ENCODE measurements around the gene LENG8.
"Not testable (repeated sequence)": the region's sequence is repeated elsewhere in the genome, so short reads cannot be mapped to it uniquely, and the experiment has no call there.

The LENG8 gene

DNA sequence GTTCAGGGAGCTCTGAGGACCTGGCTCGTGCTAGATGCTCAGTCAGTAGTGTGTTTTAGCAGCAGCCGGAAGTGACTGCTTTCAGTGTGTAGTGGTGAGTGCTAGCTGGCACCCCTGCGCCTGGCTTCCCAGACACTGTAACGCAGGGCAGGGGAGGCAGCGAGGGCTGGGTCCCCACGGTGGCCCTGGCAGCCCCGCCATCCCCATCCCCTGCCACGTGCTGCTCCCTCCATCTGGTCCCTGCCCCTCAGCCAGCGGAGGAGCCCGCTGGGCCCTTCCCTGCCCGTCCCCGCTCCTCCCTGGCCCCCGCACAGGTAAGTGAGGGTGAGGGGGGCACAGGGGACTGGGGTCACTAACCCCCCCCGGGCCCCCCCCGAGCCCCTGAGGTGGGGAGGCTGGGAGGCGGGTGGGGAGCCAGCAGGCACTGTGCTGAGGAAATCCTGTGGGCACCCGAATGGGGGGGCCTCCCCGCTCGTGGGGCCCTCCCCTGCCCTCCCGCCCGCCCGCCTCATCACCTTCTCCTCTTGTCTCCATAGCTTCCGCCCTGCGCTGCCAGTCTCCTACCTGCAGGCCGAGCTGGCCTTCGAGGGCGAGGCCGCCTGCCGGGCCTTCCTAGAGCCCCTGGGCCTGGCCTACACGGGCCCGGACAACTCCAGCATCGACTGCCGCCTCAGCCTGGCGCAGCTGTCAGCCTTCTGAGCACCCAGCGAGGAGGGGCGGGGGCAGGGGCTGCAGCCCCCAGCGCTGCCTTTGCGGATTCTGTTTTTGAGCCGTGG, 11.4 kb downstream of the LENG8 start:
- DNase-seq (ENCODE audit: low read depth in 1 of 2, low spot score in 1 of 2), result no peak

DNA sequence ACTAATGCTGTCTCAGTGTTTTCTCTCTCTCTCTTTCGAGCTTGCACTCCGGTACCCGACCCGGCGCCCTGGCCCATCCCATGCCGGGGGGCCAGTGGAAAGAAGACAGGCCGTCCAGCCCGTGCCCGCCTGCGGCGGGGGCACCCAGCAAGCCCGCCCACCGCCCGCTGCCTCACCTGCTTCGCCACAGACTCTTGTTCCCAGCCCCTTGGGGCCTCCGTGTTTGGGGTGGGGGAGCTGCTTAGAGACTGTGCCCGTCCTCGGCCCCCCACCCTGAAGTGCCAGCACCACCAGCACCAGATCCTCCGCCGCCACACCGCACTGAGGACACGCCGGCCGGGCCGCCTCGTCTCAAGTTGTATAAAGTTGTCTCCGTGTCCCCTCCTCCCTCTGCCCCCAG, 12.2 kb downstream of the LENG8 start:
- no peak for DNase-seq (ENCODE audit: low read depth in 1 of 2, low spot score in 1 of 2)

DNA sequence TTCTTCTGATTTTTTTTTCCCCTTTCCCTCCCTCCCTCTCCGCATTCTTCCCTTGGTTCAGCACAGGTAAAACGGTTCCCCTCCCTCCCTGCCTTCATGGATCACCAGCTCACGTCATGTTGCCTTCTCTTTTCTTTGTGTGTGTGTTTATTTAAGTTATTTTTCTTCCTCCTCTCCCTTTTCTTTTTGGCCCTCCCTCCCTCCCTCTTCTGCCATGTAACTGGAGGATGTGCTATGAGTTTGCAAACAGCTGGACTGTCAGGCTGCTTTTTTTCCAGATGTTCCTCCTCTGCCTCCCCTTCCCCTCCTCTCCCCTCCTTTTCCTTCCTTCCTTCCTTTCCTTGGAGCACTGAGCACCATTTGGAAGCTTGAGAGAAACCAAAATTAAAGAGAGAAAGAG, 12.6 kb downstream of the LENG8 start:
- no peak for DNase-seq (ENCODE audit: low read depth in 1 of 2, low spot score in 1 of 2)

DNA sequence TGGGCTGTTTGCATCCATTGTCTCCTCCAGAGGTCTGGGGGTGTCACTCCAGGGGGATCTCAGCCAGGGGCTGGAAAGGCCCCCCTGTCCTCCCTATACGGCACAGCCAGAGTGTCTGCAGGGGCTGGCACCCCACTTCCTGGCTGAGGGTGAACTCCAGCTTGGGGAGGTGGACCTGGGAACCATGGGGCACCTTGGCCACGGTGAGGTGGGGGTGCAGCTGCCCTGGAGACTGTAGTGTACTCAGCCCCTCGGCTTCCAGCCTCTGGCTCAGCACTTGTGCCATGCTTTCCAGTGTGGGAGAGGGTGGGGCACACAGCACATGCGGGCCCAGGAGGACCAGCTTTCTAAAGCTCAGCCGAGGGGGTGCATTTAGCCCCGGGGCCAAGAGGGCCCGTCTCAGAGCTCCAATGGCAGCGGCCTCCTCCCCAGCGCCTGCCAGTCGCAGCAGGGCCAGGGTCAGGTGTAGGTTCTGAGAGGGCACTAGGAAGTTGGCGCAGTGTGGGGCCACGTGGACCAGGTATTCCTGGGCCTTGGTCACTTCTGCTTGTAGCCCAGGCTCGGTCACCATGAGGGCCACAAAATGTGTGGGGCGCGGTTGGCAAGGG, 13.2 kb downstream of the LENG8 start:
- no peak for DNase-seq (ENCODE audit: low read depth in 1 of 2, low spot score in 1 of 2)

DNA sequence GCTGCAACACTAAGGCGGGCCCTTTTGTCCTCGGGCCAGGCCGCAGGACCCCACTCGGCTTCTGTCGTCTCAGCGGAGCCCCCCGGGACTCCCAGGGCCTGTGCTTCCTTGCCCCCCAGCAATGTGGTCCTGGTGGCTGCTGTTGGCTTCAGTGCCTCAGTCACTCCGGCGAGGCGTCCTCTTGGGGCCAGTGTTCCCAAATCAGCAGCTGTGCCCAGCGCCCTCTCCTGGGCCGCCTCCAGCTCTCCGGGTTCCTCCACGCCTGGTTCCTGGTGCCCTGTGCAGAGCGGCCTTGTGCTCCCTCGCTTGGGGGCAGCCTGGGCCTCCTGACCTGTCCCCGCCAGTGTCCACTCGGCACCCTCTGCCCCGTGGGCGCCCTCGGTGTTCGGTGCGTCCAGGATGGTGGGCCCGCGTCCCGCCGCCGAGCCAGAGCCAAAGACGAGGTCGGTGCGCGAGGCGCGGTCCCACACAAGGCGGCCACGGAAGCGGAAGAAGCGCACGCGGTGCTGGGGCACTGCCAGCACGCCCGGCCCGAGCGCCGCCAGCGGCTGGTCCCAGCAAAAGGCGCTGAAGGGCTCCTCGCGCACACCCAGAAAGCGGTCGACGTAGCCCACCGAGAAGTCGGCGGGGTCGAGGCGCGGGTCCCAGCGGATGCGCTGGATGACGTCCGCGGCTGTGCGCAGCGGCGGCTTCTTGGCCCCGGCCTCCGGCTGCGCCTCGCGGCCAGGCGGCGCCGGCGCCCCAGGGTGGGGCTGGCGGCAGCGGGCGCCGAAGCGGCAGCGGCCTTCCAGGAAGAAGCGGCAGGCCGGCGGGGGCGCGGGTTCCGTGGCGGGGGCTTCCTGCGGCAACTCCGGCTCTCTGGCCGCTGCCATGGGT, 13.9 kb downstream of the LENG8 start:
- DNase-seq (ENCODE audit: low read depth in 1 of 2, low spot score in 1 of 2), result peak; percentile 39 to 49

DNA sequence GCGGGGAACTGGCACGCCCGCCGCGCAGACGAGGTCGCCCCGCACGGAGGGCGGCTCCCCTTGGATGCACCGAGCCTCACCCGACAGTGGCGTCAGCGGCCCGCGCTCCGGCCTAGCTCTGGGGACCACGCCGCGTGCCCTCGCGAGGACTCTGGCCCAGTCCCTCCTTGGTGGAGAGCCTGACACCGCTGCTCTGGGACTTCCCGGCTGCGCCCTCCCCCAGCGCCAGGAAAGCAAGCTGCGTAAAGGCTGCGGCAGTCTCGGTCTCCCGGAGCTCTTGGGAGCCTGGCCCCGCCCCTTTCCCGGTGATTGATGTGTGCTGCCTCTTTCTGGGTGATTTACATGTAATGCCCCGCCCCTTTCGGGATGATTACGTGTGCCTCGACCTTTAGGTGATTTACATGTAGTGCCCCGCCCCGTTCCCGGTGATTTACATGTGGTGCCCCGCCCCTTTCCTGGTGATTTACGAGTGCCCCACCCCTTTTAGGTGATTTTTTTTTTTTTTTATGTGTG, 14.6 kb downstream of the LENG8 start, which contains the start of gene LENG9:
LENG9 (minus strand) TSS at position 248 of the 513 bp plus-strand sequence. CDS start 252 bp downstream, outside the sequence.
- DNase-seq (ENCODE audit: low read depth in 1 of 2, low spot score in 1 of 2), result peak; percentile 75 to 84

DNA sequence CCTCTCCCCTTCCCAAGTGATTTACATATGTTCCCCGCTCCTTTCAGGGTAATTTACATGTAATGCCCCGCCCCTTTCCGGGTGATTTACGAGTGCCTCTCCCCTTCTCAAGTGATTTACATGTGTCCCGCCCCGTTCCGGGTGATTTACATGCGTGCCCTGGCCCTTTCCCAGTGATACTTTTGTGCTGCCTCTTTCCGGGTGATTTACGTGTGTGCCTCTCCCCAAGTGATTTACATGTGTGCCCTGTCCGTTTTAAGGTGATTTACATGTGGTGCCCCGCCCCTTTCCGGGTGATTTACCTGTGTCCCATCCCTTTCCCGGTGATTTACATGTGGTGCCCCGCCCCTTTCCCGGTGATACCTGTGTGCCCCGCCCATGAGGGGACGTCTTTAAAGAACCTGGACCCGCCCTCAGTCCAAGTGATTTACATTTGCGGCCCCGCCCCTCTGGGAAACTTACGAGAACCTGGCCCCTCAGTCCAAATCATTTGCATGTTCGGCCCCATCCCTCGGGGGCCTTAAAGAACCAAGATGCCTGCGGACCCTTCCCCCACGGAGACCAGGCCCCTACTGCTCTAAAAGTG, 15.1 kb downstream of the LENG8 start:
- DNase-seq (ENCODE audit: low read depth in 1 of 2, low spot score in 1 of 2), result peak; percentile 41 to 66

DNA sequence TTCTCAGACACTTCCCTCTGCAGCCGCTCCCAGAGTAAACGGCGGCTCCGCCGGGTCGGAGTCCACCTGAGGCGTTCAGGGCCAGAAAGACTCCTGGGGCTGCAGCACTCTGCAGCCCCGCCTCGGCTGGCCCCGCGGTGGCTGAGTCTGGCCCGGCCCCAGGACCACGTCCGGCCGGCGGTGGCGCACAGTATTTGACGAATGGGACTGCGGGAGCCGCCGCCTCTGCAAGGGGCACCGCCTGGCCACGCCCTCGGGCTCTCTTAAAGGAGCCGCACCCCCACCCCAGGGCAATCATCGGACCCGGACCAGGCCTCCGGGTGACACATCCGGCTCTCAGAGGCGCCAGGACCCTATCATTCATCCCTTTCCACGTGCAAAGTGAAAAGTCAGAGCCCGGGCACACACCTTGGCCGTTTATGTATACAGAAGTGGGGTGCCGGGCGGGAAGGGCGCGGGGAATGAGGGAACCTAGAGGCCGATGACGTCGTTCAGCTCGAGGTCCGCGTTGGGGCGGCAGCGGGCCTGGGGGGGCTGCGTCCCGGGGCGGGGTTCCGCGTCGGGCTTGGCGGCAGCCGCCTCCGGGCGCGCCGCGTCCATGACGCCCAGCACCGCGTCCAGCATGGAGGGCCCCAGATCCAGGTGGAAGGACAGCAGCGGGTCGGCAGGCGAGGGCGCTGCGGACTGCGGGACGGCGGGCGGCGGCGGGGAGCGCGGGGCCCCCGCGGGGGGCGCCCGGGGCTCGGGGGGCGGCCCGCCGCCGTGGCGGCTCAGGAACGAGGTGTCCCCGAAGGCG, 15.8 kb downstream of the LENG8 start:
- peak; percentile 22 to 51 for DNase-seq (ENCODE audit: low read depth in 1 of 2, low spot score in 1 of 2)

DNA sequence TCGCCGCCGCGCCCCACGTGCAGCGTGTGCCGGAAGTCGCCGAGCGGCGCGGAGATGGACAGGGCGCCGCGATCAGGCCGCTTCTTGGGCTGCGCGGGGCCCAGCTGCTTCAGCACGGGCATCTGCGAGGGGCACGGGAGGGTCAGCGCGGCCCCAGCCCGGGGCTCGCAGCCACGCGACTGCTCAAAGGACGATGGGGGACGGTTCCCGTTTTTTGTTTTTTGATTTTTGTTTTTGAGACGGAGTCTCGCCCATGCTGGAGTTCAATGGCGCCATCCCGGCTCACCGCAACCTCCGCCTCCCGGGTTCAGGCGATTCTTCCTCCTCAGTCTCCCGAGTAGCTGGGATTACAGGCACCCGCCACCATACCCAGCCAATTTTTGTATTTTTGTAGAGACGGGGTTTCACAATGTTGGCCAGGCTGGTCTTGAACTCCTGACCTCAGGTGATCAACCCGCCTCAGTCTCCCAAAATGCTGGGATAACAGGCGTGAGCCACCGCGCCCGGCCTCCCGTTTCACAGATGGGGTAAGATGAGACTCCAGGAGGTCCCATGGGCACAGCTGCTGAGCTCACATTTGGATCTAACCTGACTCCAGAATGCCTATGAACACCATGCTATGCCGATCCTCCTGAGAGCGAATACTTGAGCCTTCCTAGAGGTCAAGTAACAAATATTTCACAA, 16.6 kb downstream of the LENG8 start:
- no peak for DNase-seq (ENCODE audit: low read depth in 1 of 2, low spot score in 1 of 2)

DNA sequence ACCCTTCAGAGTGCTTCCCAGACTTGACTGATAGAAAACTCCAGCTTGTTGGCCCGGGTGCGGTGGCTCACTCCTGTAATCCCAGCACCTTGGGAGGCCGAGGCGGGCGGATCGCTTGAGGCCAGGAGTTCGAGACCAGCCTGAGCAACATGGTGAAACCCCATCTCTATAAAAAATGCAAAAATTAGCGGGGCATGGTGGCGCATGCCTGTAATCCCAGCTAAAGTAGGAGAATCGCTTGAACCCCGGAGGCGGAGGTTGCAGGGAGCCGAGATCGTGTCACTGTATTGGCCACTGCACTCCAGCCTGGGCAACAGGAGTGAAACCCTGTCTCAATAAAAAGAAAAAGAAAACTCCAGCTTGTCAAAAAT, 17.1 kb downstream of the LENG8 start:
- DNase-seq (ENCODE audit: low read depth in 1 of 2, low spot score in 1 of 2), result not testable (repeated sequence)

DNA sequence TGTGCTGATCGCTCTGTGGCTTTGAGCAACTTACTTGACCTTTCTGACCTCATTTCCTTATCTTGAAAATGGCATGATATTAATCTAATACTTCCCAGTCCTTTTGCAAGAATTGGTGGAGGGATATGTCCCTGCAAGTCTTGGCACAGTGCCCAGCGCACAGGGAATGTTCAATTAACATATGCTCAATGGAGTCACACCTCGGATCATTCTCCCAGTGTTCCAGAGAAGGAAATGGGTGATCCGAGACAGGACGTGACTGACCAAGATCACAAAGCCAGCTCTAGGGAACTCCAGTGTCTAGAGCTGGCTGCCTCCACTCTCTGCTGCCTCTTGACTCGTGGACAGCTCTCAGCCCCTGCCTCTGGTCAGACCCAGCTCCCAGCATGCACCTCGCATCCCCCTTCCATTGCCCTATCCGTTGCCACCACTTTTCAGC, 20.5 kb downstream of the LENG8 start:
- no peak for DNase-seq (ENCODE audit: low read depth in 1 of 2, low spot score in 1 of 2)

DNA sequence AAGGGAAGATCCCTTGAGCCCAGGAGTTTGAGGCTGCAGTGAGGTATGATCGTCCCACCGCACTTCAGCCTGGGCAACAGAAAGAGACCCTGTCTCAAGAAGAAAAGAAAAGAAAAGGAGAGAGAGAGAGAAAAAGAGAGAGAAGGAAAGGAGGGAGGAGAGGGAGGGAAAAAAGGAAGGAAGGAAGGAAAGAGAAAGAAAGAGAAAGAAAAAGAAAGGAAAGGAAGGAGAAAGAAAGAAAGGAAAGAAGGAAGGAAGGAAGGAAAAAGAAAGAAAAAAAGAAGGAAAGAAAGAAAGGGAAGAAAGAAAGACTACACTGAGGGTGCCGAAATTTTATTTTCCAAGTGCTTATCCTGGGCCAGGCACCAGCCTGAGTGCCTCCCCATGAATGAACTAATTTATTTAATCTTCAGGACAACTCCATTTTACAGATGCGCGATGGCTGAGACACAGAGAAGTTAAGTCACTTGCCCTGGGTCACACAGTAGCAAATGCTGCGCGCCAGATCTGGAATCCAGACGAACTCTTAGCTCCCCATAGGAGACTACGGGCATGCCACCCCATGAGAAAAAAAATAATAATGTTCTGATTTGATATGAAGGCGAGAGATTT, 21.4 kb downstream of the LENG8 start:
- no peak for DNase-seq (ENCODE audit: low read depth in 1 of 2, low spot score in 1 of 2)

DNA sequence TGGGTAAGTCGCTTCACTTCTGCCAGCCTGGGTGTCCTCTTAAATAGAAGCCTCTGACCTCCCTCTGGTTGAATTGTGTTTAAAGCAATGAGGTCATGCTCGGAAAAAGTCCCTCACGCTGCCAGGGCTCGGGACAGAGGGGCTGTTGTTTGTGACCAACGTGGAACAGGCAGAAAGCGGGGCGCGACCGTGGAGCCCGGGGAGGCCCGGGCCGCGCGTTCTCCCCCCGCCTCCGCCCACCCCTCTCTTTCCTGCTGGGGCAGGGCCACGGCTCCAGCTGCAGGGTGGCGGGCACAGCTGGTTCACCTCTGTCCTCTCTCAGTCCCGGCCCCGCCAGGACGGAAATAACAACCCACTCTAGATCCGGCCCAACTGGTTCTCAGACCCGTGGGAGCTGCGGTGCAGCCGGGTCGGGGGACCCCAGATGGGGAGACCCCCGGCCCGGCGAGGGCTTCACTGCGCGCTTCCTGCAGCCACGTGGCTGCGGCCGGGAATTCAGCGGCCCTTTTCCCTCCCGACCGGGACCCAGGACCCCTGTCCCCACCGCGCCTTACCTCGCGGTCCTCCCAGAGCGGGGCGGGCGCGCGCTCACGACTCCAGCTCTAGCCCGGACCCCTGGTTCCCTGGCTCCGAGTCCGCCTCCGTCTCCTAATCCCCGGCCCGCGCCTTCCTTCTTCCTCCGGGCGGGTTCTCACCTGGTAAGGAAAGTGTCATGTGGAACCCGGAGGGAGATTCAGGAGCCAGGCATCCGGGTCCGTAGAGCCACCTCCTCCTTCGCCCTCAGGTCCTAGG, 22.2 kb downstream of the LENG8 start:
- DNase-seq (ENCODE audit: low read depth in 1 of 2, low spot score in 1 of 2), result no peak

DNA sequence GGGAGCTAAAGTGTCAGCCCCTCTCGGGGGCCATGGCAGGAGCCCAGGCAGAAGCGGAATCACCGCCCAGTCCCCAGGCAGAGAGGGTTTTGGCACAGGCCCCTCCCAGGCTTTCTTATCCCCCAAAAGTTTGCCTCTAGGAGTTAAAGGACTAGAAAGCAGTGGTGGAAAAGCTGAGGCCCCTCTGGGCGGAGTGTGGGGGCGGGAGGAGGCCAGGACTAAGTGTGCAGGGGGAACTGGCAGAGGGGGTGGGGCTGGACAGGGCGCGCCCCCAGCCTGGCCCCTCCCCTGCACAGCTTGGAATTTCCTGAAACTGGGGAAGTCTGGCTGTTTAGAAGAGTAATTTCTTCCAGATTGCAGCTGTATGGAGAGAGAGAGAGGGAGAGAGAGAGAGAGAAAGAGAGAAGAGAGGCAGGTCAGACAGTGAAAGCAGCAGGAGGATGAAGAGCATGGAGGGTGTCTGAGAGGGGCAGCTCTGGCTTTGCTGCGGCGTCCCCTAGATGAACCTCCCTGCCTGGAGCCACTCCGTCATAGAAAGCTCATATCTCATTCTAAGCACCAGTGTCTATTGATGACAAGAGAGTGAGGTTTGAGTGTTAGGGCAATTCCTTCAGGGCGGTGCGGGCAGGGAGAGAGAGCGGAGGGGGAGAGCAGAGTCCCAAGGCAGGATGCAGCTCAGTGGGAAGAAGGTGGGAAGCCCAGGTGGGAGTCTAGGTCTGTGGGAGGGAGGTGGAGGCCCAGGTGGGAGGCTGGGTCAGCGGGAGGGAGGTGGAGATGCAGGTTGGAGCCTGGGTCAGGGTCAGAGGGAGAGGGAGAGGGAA, 24.3 kb downstream of the LENG8 start, which contains the start of gene CDC42EP5:
CDC42EP5 (minus strand) TSS at position 226 of the 821 bp plus-strand sequence. CDS start 7,749 bp downstream, outside the sequence.
- DNase-seq (ENCODE audit: low read depth in 1 of 2, low spot score in 1 of 2), result no peak

DNA sequence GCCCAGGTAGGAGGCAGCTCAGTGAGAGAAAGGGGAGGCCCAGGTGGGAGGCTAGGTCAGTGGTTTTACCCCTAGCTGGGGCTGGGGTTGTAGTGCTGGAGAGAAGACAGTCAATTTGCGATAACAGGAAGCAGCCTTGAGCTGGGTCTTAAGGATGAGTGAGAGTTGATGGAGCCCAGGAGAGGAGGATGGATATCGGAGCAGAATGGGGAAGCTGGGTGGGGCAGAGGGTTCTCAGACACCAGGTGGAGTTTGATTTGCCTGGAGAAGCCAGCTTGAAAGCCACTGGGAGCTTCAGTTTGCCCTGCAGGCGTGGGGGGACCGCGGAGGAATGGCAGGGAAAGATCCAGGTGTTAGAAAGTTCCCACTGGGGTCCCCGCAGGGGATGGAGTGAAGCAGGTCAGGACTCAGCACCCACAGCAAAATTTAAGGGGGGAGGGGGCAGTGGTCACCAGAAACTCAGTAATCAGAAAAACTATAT, 24.9 kb downstream of the LENG8 start:
- no peak for DNase-seq (ENCODE audit: low read depth in 1 of 2, low spot score in 1 of 2)

DNA sequence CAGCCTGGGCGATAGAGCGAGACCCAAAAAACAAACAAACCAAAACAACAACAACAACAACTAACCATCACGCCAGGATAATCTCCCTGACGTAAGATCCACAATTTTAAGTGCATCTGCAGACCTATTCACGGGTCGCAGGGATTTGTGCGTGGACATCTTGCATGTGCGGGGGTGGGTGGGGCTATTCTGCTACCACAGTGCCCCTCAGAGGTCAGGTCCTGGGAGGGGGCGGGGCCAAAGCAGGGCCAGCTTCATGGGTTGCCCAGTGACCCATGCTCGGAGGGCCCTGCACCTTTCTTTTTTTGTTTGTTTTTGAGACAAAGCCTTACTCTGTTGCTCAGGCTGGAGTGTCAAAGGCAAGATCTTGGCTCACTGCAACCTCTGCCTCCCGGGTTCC, 26.7 kb downstream of the LENG8 start:
- DNase-seq (ENCODE audit: low read depth in 1 of 2, low spot score in 1 of 2), result no peak

DNA sequence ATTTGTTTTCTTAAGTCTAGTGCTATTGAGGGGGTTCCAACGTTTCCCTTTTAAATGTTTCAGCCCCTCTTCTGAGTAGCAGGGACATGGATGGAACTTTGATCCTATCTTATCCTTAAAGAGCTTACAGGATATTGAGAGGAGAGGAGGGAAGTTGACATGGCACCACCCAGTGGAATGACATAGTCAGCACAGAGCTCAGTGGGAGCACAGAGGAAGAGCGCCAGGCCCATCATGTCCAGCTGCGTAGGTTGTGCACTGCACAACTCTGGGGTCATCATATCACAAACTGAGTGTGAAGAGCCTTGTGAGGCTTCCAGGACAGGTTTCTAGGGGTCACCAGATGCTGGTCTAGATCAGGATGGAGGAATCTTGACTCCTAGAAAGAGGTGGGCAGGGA, 28.7 kb downstream of the LENG8 start:
- no peak for DNase-seq (ENCODE audit: low read depth in 1 of 2, low spot score in 1 of 2)
